Astrocyte (in vitro differentiated cells and primary cell): ENCODE data around the gene MFAP2. TPM values are rescaled to one million over a fixed set of nuclear protein-coding genes. Genes with fewer than 3 reads are reported as not detected.

ENCODE experiments used
- DNase-seq: peaks from one replicate; pipeline ENCODE4 v3.0.0-alpha.2; 2010; ENCODE audit warnings: low read depth
- FAIRE-seq: peaks from 2 replicates; lab custom pipeline; 2011; peaks lifted over from hg19 to GRCh38; lab: Jason Lieb, UNC
- H2AFZ ChIP-seq: 2 replicates; pipeline ENCODE4 v1.6.0; 2012; ENCODE audit warnings: low read depth, low read length, inconsistent platforms
- H3K27ac ChIP-seq: 2 replicates; pipeline ENCODE4 v1.5.1; 2011; ENCODE audit warnings: low read depth, low read length, inconsistent platforms
- H3K27me3 ChIP-seq: 2 replicates; pipeline ENCODE4 v1.6.0; 2011; ENCODE audit warnings: low read length, inconsistent platforms; ENCODE audit not compliant: insufficient read depth
- H3K36me3 ChIP-seq: 2 replicates; pipeline ENCODE4 v1.5.1; 2011; ENCODE audit warnings: low read length, inconsistent platforms; ENCODE audit not compliant: insufficient read depth
- H3K4me1 ChIP-seq: 2 replicates; pipeline ENCODE4 v1.5.1; 2011; ENCODE audit warnings: low read length, inconsistent platforms; ENCODE audit not compliant: insufficient read depth
- H3K4me2 ChIP-seq: 2 replicates; pipeline ENCODE4 v1.6.0; 2012; ENCODE audit warnings: low read length, inconsistent platforms
- H3K4me3 ChIP-seq: 2 replicates; pipeline ENCODE4 v1.5.1; 2011; ENCODE audit warnings: low read depth, mild to moderate bottlenecking, low read length, inconsistent platforms; ENCODE audit not compliant: insufficient read depth
- H3K79me2 ChIP-seq: 2 replicates; pipeline ENCODE4 v1.6.0; 2012; ENCODE audit warnings: mild to moderate bottlenecking, low read length, inconsistent platforms; ENCODE audit not compliant: insufficient read depth
- H3K9ac ChIP-seq: 2 replicates; pipeline ENCODE4 v1.6.0; 2012; ENCODE audit warnings: mild to moderate bottlenecking, low read length, inconsistent platforms
- H3K9me3 ChIP-seq: 2 replicates; pipeline ENCODE4 v1.5.1; 2012; ENCODE audit warnings: low read depth, mild to moderate bottlenecking, low read length, inconsistent platforms; ENCODE audit not compliant: insufficient read depth
- H4K20me1 ChIP-seq: 2 replicates; pipeline ENCODE4 v1.6.0; 2012; ENCODE audit warnings: low read length, inconsistent platforms; ENCODE audit not compliant: insufficient read depth
- H3K27ac Mint-ChIP-seq: one replicate; pipeline ENCODE4 v1.8.0; 2021; ENCODE audit warnings: mild to moderate bottlenecking, mixed read lengths; ENCODE audit not compliant: unreplicated experiment
- H3K27me3 Mint-ChIP-seq: one replicate; pipeline ENCODE4 v1.8.0; 2021; ENCODE audit warnings: low read depth, mixed read lengths; ENCODE audit not compliant: unreplicated experiment
- H3K36me3 Mint-ChIP-seq: one replicate; pipeline ENCODE4 v1.8.0; 2021; ENCODE audit warnings: low read depth, mixed read lengths; ENCODE audit not compliant: unreplicated experiment
- H3K4me1 Mint-ChIP-seq: one replicate; pipeline ENCODE4 v1.8.0; 2021; ENCODE audit warnings: low read depth, mixed read lengths; ENCODE audit not compliant: unreplicated experiment
- H3K4me3 Mint-ChIP-seq: one replicate; pipeline ENCODE4 v1.8.0; 2021; ENCODE audit warnings: mild to moderate bottlenecking, moderate library complexity, mixed read lengths; ENCODE audit not compliant: unreplicated experiment
- H3K9me3 Mint-ChIP-seq: one replicate; pipeline ENCODE4 v1.8.0; 2021; ENCODE audit warnings: mild to moderate bottlenecking, mixed read lengths; ENCODE audit not compliant: unreplicated experiment
- EZH2 ChIP-seq: IDR thresholded peaks from 2 replicates; pipeline ENCODE4 v1.6.1; 2012; ENCODE audit warnings: mild to moderate bottlenecking, low read length, inconsistent platforms; ENCODE audit not compliant: insufficient read depth
- total RNA-seq: library from RNA; stranded (reverse); gene quantifications from 2 replicates; pipeline ENCODE4 v1.2.1, GENCODE V29; 2021
- TF ChIP-seq, protein P1 (sequence below): IDR thresholded peaks from 2 replicates; pipeline ENCODE4 v1.5.1; 2011; ENCODE audit warnings: low read depth, mild to moderate bottlenecking, inconsistent platforms, low read length, moderate library complexity; ENCODE audit not compliant: insufficient read depth

The MFAP2 gene
- total RNA-seq, 1 donor from 2014 or later = 121 TPM

GRCh38 chr1:16993521-16994038 is 13.2 kb upstream of the MFAP2 start:
- TF ChIP-seq, protein P1, sequence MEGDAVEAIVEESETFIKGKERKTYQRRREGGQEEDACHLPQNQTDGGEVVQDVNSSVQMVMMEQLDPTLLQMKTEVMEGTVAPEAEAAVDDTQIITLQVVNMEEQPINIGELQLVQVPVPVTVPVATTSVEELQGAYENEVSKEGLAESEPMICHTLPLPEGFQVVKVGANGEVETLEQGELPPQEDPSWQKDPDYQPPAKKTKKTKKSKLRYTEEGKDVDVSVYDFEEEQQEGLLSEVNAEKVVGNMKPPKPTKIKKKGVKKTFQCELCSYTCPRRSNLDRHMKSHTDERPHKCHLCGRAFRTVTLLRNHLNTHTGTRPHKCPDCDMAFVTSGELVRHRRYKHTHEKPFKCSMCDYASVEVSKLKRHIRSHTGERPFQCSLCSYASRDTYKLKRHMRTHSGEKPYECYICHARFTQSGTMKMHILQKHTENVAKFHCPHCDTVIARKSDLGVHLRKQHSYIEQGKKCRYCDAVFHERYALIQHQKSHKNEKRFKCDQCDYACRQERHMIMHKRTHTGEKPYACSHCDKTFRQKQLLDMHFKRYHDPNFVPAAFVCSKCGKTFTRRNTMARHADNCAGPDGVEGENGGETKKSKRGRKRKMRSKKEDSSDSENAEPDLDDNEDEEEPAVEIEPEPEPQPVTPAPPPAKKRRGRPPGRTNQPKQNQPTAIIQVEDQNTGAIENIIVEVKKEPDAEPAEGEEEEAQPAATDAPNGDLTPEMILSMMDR = no peak
- TF ChIP-seq EZH2 = no peak
- no peaks in the 10 kb centered on the region for H3K27me3 Mint-ChIP-seq
- DNase-seq = no peak
- H3K4me3 Mint-ChIP-seq = no peak overlapping the region
- Histone ChIP-seq H3K4me2 (no peak overlapping the region), H3K4me3 (no peak overlapping the region), H4K20me1 (no peaks in the 10 kb centered on the region), H3K79me2 (no peaks in the 10 kb centered on the region), H2AFZ (no peak overlapping the region), H3K27me3 (no peaks in the 10 kb centered on the region), H3K9me3 (no peaks in the 10 kb centered on the region), H3K4me1 (no peaks in the 10 kb centered on the region), H3K27ac (no peak overlapping the region), H3K9ac (no peak overlapping the region), H3K36me3 (no peaks in the 10 kb centered on the region)
- no peaks in the 10 kb centered on the region for H3K4me1 Mint-ChIP-seq
- peaks cover 1% of the 10 kb centered on the region for H3K9me3 Mint-ChIP-seq
- H3K36me3 Mint-ChIP-seq = peaks cover 18% of the 10 kb centered on the region
- no peak overlapping the region for H3K27ac Mint-ChIP-seq
- FAIRE-seq = no peak

GRCh38 chr1:16992675-16993074 is 12.3 kb upstream of the MFAP2 start:
- H3K27ac ChIP-seq = no peak overlapping the region
- no peak overlapping the region for H3K4me2 ChIP-seq
- DNase-seq (no peak), FAIRE-seq (no peak)
- Mint-ChIP-seq H3K4me1 (no peaks in the 10 kb centered on the region), H3K4me3 (no peak overlapping the region), H3K27me3 (no peaks in the 10 kb centered on the region), H3K27ac (no peak overlapping the region), H3K36me3 (peaks cover 11% of the 10 kb centered on the region), H3K9me3 (peaks cover 1% of the 10 kb centered on the region)
- H4K20me1 ChIP-seq = no peaks in the 10 kb centered on the region
- TF ChIP-seq, protein P1 = no peak
- TF ChIP-seq EZH2 = no peak
- H3K9me3 ChIP-seq = no peaks in the 10 kb centered on the region
- no peaks in the 10 kb centered on the region for H3K4me1 ChIP-seq
- no peak overlapping the region for H2AFZ ChIP-seq
- H3K79me2 ChIP-seq = no peaks in the 10 kb centered on the region
- no peak overlapping the region for H3K4me3 ChIP-seq
- no peaks in the 10 kb centered on the region for H3K27me3 ChIP-seq
- no peak overlapping the region for H3K9ac ChIP-seq
- H3K36me3 ChIP-seq = no peaks in the 10 kb centered on the region

DNA sequence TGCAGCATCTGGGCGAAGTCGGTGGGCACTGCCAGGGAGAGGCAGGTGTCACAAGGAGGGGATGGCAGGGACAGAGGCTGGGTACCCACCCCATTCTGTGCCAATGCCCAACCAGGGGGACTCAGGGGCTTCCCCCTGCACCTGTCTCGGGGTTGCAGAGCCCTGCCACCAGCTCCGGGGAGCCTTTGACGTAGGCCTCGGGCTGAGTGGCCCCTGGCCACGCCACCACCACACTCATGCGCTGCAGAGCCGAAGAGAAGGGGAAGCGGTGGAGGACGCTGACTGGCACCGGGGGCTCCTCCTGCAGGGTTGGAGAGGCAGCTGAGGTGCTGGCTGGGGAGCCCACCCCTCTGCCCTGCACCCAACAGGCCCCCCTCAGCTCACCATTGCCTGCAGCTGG is 11.7 kb upstream of the MFAP2 start:
- H3K4me1 Mint-ChIP-seq = no peaks in the 10 kb centered on the region
- no peak overlapping the region for H3K27ac Mint-ChIP-seq
- peaks cover 1% of the 10 kb centered on the region for H3K9me3 Mint-ChIP-seq
- peaks cover 11% of the 10 kb centered on the region for H3K36me3 Mint-ChIP-seq
- no peaks in the 10 kb centered on the region for H3K36me3 ChIP-seq
- no peak overlapping the region for H2AFZ ChIP-seq
- H3K79me2 ChIP-seq = no peaks in the 10 kb centered on the region
- no peak for FAIRE-seq
- H3K27me3 Mint-ChIP-seq = no peaks in the 10 kb centered on the region
- no peak overlapping the region for H3K4me3 Mint-ChIP-seq
- no peaks in the 10 kb centered on the region for H3K4me1 ChIP-seq
- no peaks in the 10 kb centered on the region for H4K20me1 ChIP-seq
- H3K9ac ChIP-seq = no peak overlapping the region
- H3K27ac ChIP-seq = no peak overlapping the region
- H3K9me3 ChIP-seq = no peaks in the 10 kb centered on the region
- no peak for DNase-seq
- no peak overlapping the region for H3K4me3 ChIP-seq
- no peak overlapping the region for H3K4me2 ChIP-seq
- TF ChIP-seq, protein P1 = no peak
- TF ChIP-seq EZH2 = no peak
- no peaks in the 10 kb centered on the region for H3K27me3 ChIP-seq
